ENCODE measurements around the gene DRAM2.

GRCh38 chr1:111084999-111085398 lies 54.9 kb downstream of the DRAM2 start:
- TF ChIP-seq CTCF (IDR thresholded peaks at IDR 0.05) (no peak), POLR2A (IDR thresholded peaks at IDR 0.05) (no peak), EP300 (IDR thresholded peaks at IDR 0.05) (no peak)
